SK-N-SH (cell line): ENCODE measurements around the gene PCOLCE2. TPM values are rescaled to one million over a fixed set of nuclear protein-coding genes. Genes with fewer than 3 reads are reported as not detected.

Experiments
- CTCF ChIA-PET: fragments of 300-600, 350-600 bp; formaldehyde crosslinking; extraction: SDS; loops from one replicate; lab custom pipeline; 2021; lab: Yijun Ruan, JAX
- POLR2A ChIA-PET: fragments of 350-600 bp; sonication (Branson Sonifier 250); formaldehyde crosslinking; extraction: SDS; loops from one replicate; lab custom pipeline; 2020; ENCODE audit warnings: antibody characterized with exemption, inconsistent platforms; lab: Yijun Ruan, JAX
- DNase-seq: peaks from one replicate; pipeline ENCODE4 v3.0.0; 2012
- H2AFZ ChIP-seq: fragments of 200-600 bp; sonication (generic); 2 replicates; pipeline ENCODE4 v1.8.1; 2016; ENCODE audit warnings: antibody characterized with exemption, mild to moderate bottlenecking, low read depth
- H3F3A ChIP-seq: fragments of 200-600 bp; sonication (generic); replicated peaks from 2 replicates; pipeline ENCODE3; 2016; ENCODE audit warnings: antibody characterized with exemption, mild to moderate bottlenecking; ENCODE audit not compliant: insufficient read depth
- H3K27ac ChIP-seq, 2 experiments: fragments of 200-500 bp in 1 of 2; fragments of 200-600 bp in 1 of 2; sonication (Bioruptor generic) in 1 of 2; sonication (generic), shearing (Covaris generic) in 1 of 2; 2 replicates each; pipeline versions ENCODE4 v1.5.1 to v1.6.1; 2014 to 2016; ENCODE audit warnings: low read depth in 2 of 2, inconsistent platforms in 1 of 2, low read length in 1 of 2, mild to moderate bottlenecking in 1 of 2, mixed read lengths in 1 of 2
- H3K27me3 ChIP-seq: fragments of 200-600 bp; sonication (generic), shearing (Covaris generic); 2 replicates; pipeline ENCODE4 v1.6.1; 2016; ENCODE audit warnings: mixed run types; ENCODE audit not compliant: insufficient read depth
- H3K36me3 ChIP-seq, 2 experiments: fragments of 200-500 bp in 1 of 2; fragments of 200-600 bp in 1 of 2; sonication (Bioruptor generic) in 1 of 2; sonication (generic) in 1 of 2; replicated peaks in 1 of 2; 2 replicates each; pipeline versions ENCODE3 to v1.5.1; 2014 to 2016; ENCODE audit warnings: low read length in 1 of 2, mild to moderate bottlenecking in 1 of 2; ENCODE audit not compliant: insufficient read depth in 2 of 2, control insufficient read depth in 1 of 2
- H3K4me1 ChIP-seq, 2 experiments: fragments of 200-500 bp in 1 of 2; fragments of 200-600 bp in 1 of 2; sonication (Bioruptor generic) in 1 of 2; sonication (generic), shearing (Covaris generic) in 1 of 2; 2 replicates each; pipeline versions ENCODE4 v1.5.1 to v1.6.1; 2014 to 2016; ENCODE audit warnings: low read depth in 1 of 2, low read length in 1 of 2, mixed run types in 1 of 2; ENCODE audit not compliant: insufficient read depth in 2 of 2, control insufficient read depth in 1 of 2
- H3K4me2 ChIP-seq: fragments of 200-600 bp; sonication (generic), shearing (Covaris generic); 2 replicates; pipeline ENCODE4 v1.6.1; 2017; ENCODE audit warnings: mixed run types
- H3K4me3 ChIP-seq, 2 experiments: fragments of 200-500 bp in 1 of 2; fragments of 200-600 bp in 1 of 2; sonication (Bioruptor generic) in 1 of 2; sonication (generic), shearing (Covaris generic) in 1 of 2; 2 replicates each; pipeline versions ENCODE4 v1.5.1 to v1.8.1; 2014 to 2016; ENCODE audit warnings: low read depth in 2 of 2, inconsistent platforms in 1 of 2, low read length in 1 of 2, mild to moderate bottlenecking in 1 of 2, mixed read lengths in 1 of 2, moderate library complexity in 1 of 2
- H3K79me2 ChIP-seq: fragments of 200-600 bp; sonication (generic); 2 replicates; pipeline ENCODE4 v1.8.1; 2017; ENCODE audit warnings: mild to moderate bottlenecking; ENCODE audit not compliant: insufficient read depth
- H3K9ac ChIP-seq: fragments of 200-600 bp; sonication (generic); 2 replicates; pipeline ENCODE4 v1.6.1; 2017; ENCODE audit warnings: mixed run types
- H3K9me2 ChIP-seq: fragments of 200-600 bp; sonication (generic); 2 replicates; pipeline ENCODE4 v1.6.1; 2017; ENCODE audit warnings: mixed run types
- H3K9me3 ChIP-seq: fragments of 200-600 bp; sonication (generic); 2 replicates; pipeline ENCODE4 v1.6.1; 2017; ENCODE audit warnings: mixed run types, mild to moderate bottlenecking, moderate library complexity
- H4K20me1 ChIP-seq: fragments of 200-600 bp; sonication (generic); 2 replicates; pipeline ENCODE4 v1.6.1; 2017; ENCODE audit warnings: mild to moderate bottlenecking, mixed run types; ENCODE audit not compliant: insufficient read depth
- CHD2 ChIP-seq: fragments of 150-350 bp; IDR thresholded peaks from 2 replicates; pipeline ENCODE4 v1.6.1; 2018; ENCODE audit warnings: low read length; ENCODE audit not compliant: partially characterized antibody
- CTCF ChIP-seq: fragments of 200-600 bp; sonication (generic); IDR thresholded peaks from 2 replicates; pipeline ENCODE4 v1.6.1; 2017; ENCODE audit warnings: antibody characterized with exemption, mild to moderate bottlenecking, moderate library complexity
- ELF1 ChIP-seq: IDR thresholded peaks from 2 replicates; pipeline ENCODE4 v1.4.0; 2012
- FOSL2 ChIP-seq: IDR thresholded peaks from 2 replicates; pipeline ENCODE4 v1.4.0; 2012; ENCODE audit warnings: low read depth, mild to moderate bottlenecking, moderate library complexity, borderline replicate concordance
- FOXJ3 ChIP-seq: sonication (generic); formaldehyde crosslinking; IDR thresholded peaks from 2 replicates; pipeline ENCODE4 v1.5.1; 2020; ENCODE audit warnings: mild to moderate bottlenecking, missing genetic modification reagents
- FOXM1 ChIP-seq: IDR thresholded peaks from 2 replicates; pipeline ENCODE4 v1.4.0; 2012; ENCODE audit warnings: low read depth, mild to moderate bottlenecking
- GABPA ChIP-seq: IDR thresholded peaks from 2 replicates; pipeline ENCODE4 v1.4.0; 2012; ENCODE audit warnings: low read depth, mild to moderate bottlenecking
- GATA2 ChIP-seq: sonication (generic); formaldehyde crosslinking; IDR thresholded peaks from 2 replicates; pipeline ENCODE4 v1.5.0; 2020; ENCODE audit warnings: mild to moderate bottlenecking, missing genetic modification reagents
- MAX ChIP-seq: IDR thresholded peaks from 2 replicates; pipeline ENCODE4 v1.4.0; 2012; ENCODE audit warnings: low read depth
- MEF2A ChIP-seq: IDR thresholded peaks from 2 replicates; pipeline ENCODE4 v1.4.0; 2012; ENCODE audit warnings: low read depth, borderline replicate concordance
- NFIC ChIP-seq: IDR thresholded peaks from 2 replicates; pipeline ENCODE4 v1.4.0; 2012; ENCODE audit warnings: borderline replicate concordance
- NRF1 ChIP-seq: IDR thresholded peaks from 2 replicates; pipeline ENCODE4 v1.6.1; 2012; ENCODE audit warnings: low read depth, mild to moderate bottlenecking, low read length
- PBX3 ChIP-seq: IDR thresholded peaks from 2 replicates; pipeline ENCODE4; 2012
- RCOR1 ChIP-seq: fragments of 150-350 bp; IDR thresholded peaks from 2 replicates; pipeline ENCODE4 v1.6.1; 2017; ENCODE audit warnings: antibody characterized with exemption, low read length
- RXRA ChIP-seq: IDR thresholded peaks from 2 replicates; pipeline ENCODE4 v1.4.0; 2012; ENCODE audit warnings: low read depth, mild to moderate bottlenecking, borderline replicate concordance
- SIN3A ChIP-seq: IDR thresholded peaks from 2 replicates; pipeline ENCODE4 v1.6.1; 2012; ENCODE audit warnings: low read depth, mild to moderate bottlenecking, low read length, moderate library complexity, borderline replicate concordance
- SMC3 ChIP-seq: IDR thresholded peaks from 2 replicates; pipeline ENCODE4 v1.6.1; 2012; ENCODE audit warnings: low read depth, low read length, improper control_type of control experiment
- TAF1 ChIP-seq: IDR thresholded peaks from 2 replicates; pipeline ENCODE4 v1.6.1; 2012; ENCODE audit warnings: low read depth, mild to moderate bottlenecking, low read length, moderate library complexity, borderline replicate concordance
- TEAD4 ChIP-seq: IDR thresholded peaks from 2 replicates; pipeline ENCODE4 v1.4.0; 2012; ENCODE audit warnings: mild to moderate bottlenecking, borderline replicate concordance; ENCODE audit not compliant: insufficient read depth
- YY1 ChIP-seq: IDR thresholded peaks from 2 replicates; pipeline ENCODE4 v1.4.0; 2012; ENCODE audit warnings: low read depth, mild to moderate bottlenecking
- WGBS: methylation state at CpG from one replicate; pipeline ENCODE4 v1.1.6; 2017; ENCODE audit warnings: low lambda C conversion rate; 5-methylcytosine and 5-hydroxymethylcytosine counted together
- polyA plus RNA-seq, 3 experiments: library from polyadenylated mRNA; depleted of rRNA; stranded (reverse); fragments of >200 nt; gene quantifications; 2 replicates each; pipeline ENCODE4 v1.2.3, GENCODE V29; 2012
- TF ChIP-seq, protein P1 (sequence below): fragments of 150-350 bp; IDR thresholded peaks from 2 replicates; pipeline ENCODE4 v1.6.1; 2017; ENCODE audit warnings: antibody characterized with exemption, low read length, low read depth, borderline replicate concordance
- TF ChIP-seq, protein P2 (sequence below): IDR thresholded peaks from 2 replicates; pipeline ENCODE4 v1.4.0; 2012; ENCODE audit warnings: low read depth, borderline replicate concordance
- TF ChIP-seq, protein P3 (sequence below): IDR thresholded peaks from 2 replicates; pipeline ENCODE4 v1.4.0; 2012; ENCODE audit warnings: low read depth, borderline replicate concordance

PCOLCE2 gene
- polyA plus RNA-seq, 1 of the 3 experiments (the other 2 are of a cell fraction), result 22.2 TPM

DNA sequence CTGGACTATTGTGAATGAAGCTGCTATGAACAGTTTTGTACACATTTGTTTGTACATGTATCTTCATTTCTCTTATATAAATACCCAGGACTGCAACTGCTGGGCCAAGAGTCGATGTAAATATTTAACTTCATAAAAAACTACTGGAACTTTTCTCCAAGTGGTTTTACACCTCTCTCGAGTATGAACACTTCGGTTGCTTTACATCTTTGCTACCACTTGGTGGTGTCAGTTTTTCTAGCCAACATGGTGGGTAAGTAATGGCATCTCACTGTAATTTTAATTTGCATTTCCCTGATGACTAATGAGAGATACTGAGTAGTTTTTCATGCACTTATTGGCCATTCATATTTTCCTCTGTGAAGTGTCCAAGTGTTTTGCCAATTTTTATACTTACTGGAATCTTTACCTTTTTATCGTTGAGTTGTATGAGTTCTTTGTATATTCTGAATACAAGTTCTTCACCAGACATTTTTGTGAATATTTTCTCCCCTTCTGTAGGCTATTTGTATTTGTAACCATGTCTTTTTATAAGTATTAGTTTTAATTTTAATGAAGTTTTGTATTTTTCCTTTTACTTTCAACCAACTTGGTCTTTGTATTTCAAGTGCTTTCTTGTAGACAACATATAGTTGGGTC, 44.4 kb downstream of the PCOLCE2 start:
- Histone ChIP-seq H3K9ac (no peak overlapping the region), H3K4me1 (no peaks in the 10 kb centered on the region), H3K27me3 (no peaks in the 10 kb centered on the region), H3K79me2 (no peaks in the 10 kb centered on the region), H3K4me3 (no peak overlapping the region), H2AFZ (no peak overlapping the region), H4K20me1 (no peaks in the 10 kb centered on the region), H3K9me2 (no peaks in the 10 kb centered on the region), H3K4me2 (no peak overlapping the region), H3F3A (peaks cover 7% of the 10 kb centered on the region), H3K27ac (no peak overlapping the region), H3K9me3 (no peaks in the 10 kb centered on the region), H3K36me3 (no peaks in the 10 kb centered on the region)
- CTCF ChIA-PET, result interaction anchor here (1.2 to 3.6 kb wide), 3 partner anchors 10 to 15 kb away, joined by 3 to 23 read pairs (median 6); no protein-coding TSS in a partner anchor
- 32% methylated on average over 4 of the region's 4 CpGs for WGBS
- POLR2A ChIA-PET, result no interaction called here
- peak; percentile 25 for DNase-seq
- TF ChIP-seq FOXM1 (no peak), NRF1 (no peak), GABPA (no peak), TAF1 (no peak), FOXJ3 (CRISPR knock-in tag) (no peak), TEAD4 (no peak), PBX3 (no peak), RXRA (no peak), CTCF (peak; percentile 54), MEF2A (no peak), FOSL2 (no peak), NFIC (no peak), RCOR1 (no peak), GATA2 (no peak), SIN3A (no peak), ELF1 (no peak), CHD2 (no peak), SMC3 (0 out of 2 replicates have a peak, but pooled peaks have one; percentile 18), MAX (no peak), YY1 (peak; percentile 39; the same call in 1 of the 2 replicates)
- TF ChIP-seq, protein P1, sequence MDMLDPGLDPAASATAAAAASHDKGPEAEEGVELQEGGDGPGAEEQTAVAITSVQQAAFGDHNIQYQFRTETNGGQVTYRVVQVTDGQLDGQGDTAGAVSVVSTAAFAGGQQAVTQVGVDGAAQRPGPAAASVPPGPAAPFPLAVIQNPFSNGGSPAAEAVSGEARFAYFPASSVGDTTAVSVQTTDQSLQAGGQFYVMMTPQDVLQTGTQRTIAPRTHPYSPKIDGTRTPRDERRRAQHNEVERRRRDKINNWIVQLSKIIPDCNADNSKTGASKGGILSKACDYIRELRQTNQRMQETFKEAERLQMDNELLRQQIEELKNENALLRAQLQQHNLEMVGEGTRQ, result no peak
- TF ChIP-seq, protein P2, sequence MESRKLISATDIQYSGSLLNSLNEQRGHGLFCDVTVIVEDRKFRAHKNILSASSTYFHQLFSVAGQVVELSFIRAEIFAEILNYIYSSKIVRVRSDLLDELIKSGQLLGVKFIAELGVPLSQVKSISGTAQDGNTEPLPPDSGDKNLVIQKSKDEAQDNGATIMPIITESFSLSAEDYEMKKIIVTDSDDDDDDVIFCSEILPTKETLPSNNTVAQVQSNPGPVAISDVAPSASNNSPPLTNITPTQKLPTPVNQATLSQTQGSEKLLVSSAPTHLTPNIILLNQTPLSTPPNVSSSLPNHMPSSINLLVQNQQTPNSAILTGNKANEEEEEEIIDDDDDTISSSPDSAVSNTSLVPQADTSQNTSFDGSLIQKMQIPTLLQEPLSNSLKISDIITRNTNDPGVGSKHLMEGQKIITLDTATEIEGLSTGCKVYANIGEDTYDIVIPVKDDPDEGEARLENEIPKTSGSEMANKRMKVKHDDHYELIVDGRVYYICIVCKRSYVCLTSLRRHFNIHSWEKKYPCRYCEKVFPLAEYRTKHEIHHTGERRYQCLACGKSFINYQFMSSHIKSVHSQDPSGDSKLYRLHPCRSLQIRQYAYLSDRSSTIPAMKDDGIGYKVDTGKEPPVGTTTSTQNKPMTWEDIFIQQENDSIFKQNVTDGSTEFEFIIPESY, result no peak
- TF ChIP-seq, protein P3, sequence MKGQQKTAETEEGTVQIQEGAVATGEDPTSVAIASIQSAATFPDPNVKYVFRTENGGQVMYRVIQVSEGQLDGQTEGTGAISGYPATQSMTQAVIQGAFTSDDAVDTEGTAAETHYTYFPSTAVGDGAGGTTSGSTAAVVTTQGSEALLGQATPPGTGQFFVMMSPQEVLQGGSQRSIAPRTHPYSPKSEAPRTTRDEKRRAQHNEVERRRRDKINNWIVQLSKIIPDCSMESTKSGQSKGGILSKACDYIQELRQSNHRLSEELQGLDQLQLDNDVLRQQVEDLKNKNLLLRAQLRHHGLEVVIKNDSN, result no peak
